Thoracic aorta (tissue), 2 donors: ENCODE data around the gene DYNC2LI1. TPM values are rescaled to one million over a fixed set of nuclear protein-coding genes. Genes with fewer than 3 reads are reported as not detected.
A peak's percentile ranks its signal among the peaks of the same experiment; 100 is the strongest.

ENCODE experiments used
- ATAC-seq: fragments of 150-250 bp; one replicate; pipeline ENCODE4 v1.8.0; 2017; ENCODE audit warnings: low read depth; ENCODE audit not compliant: insufficient number of reproducible peaks, low FRiP score
- DNase-seq: peaks from one replicate; pipeline ENCODE4 v3.0.0-alpha.2; 2020; ENCODE audit warnings: low spot score
- H3K27ac ChIP-seq, 2 donors: fragments of 200-600 bp; sonication (generic); 1 replicate in 1 of 2; 2 replicates in 1 of 2; pipeline ENCODE4 v1.5.1; 2016; ENCODE audit warnings: mild to moderate bottlenecking in 2 of 2, moderate library complexity in 2 of 2
- H3K27me3 ChIP-seq: fragments of 200-600 bp; sonication (generic); replicated peaks from 2 replicates; pipeline ENCODE4 v1.6.0; 2016; ENCODE audit warnings: mild to moderate bottlenecking; ENCODE audit not compliant: insufficient read depth
- H3K36me3 ChIP-seq: fragments of 200-600 bp; sonication (generic); one replicate; pipeline ENCODE4 v1.5.1; 2016
- H3K4me1 ChIP-seq, 2 donors: fragments of 200-600 bp; sonication (generic); 1 replicate in 1 of 2; 2 replicates in 1 of 2; pipeline versions ENCODE4 v1.5.1 to v1.6.0; 2016; ENCODE audit warnings: low read depth in 2 of 2, mild to moderate bottlenecking in 1 of 2; ENCODE audit not compliant: control insufficient read depth in 1 of 2
- H3K4me3 ChIP-seq: fragments of 200-600 bp; sonication (generic); 2 replicates; pipeline ENCODE4 v1.5.1; 2016; ENCODE audit warnings: mild to moderate bottlenecking
- H3K9me3 ChIP-seq: fragments of 200-600 bp; sonication (generic); 2 replicates; pipeline ENCODE4 v1.5.1; 2016
- total RNA-seq, 2 donors: library from RNA; depleted of rRNA; stranded (reverse); fragments of >200 nt; gene quantifications; one replicate each; pipeline versions ENCODE4 v1.1.0 to v1.2.3, GENCODE V29; 2016
- TF ChIP-seq, protein P1 (sequence below): fragments of 200-600 bp; sonication (generic); IDR thresholded peaks from one replicate; pipeline ENCODE4 v1.5.1; 2019; ENCODE audit warnings: antibody characterized with exemption

The DYNC2LI1 gene
- total RNA-seq, 2 donors from 2014 or later, result 32.9 to 41.6 TPM

- Histone ChIP-seq H3K27ac (peak overlapping the region in 1 of 2 donors; percentile 67), H3K4me3 (no peak overlapping the region)
These were observed 35.6 kb upstream of the DYNC2LI1 start for GRCh38 chr2:43738257-43738656.

DNA sequence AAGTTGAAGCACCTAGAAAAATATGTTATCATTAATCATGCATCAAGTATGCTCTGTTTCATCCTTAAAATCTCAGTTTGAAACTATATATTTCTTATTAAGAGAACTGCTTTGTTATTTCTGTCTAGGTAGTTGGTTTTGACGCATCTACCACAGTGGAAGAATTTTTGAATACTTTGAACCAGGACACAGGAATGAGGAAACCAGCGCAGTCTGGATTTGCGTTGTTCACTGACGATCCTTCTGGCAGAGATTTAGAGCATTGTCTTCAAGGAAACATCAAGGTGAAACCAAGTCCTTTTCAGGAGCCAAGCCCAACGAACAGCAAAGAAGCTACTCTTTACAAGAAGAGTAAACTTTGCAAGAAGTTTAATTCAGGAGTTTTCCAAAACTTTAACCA lies 30.1 kb upstream of the DYNC2LI1 start:
- peaks cover 4% of the 10 kb centered on the region for H3K36me3 ChIP-seq

More at GRCh38 chr2:43738257-43738656, 35.6 kb upstream of the DYNC2LI1 start:
- no peak for ATAC-seq
- Histone ChIP-seq H3K36me3 (peaks cover 4% of the 10 kb centered on the region), H3K9me3 (no peaks in the 10 kb centered on the region), H3K27me3 (no peaks in the 10 kb centered on the region), H3K4me1 (peaks cover 3 to 12% of the 10 kb centered on the region in 2 donors)
- DNase-seq, result no peak
- TF ChIP-seq, protein P1, sequence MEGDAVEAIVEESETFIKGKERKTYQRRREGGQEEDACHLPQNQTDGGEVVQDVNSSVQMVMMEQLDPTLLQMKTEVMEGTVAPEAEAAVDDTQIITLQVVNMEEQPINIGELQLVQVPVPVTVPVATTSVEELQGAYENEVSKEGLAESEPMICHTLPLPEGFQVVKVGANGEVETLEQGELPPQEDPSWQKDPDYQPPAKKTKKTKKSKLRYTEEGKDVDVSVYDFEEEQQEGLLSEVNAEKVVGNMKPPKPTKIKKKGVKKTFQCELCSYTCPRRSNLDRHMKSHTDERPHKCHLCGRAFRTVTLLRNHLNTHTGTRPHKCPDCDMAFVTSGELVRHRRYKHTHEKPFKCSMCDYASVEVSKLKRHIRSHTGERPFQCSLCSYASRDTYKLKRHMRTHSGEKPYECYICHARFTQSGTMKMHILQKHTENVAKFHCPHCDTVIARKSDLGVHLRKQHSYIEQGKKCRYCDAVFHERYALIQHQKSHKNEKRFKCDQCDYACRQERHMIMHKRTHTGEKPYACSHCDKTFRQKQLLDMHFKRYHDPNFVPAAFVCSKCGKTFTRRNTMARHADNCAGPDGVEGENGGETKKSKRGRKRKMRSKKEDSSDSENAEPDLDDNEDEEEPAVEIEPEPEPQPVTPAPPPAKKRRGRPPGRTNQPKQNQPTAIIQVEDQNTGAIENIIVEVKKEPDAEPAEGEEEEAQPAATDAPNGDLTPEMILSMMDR, result no peak

DNA sequence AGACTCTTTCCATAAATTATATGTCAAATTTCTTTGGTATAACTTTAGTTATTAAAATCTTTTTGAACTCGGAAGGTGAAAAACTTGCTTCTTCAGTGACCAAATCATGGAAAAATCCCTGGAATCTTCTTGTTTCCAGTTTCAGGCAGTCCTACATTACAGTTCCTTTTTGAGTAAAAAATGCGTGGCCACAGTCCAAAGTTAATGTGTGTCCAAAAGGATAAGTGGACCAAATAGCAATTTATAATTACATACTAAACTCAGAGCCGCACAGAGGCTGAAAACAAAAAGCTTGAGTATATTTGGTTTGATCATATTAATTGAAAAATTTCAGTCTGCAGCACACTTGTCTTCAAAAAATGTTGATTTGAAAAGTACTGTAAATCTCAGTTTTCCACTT lies 28.4 kb upstream of the DYNC2LI1 start:
- DNase-seq (no peak), ATAC-seq (no peak)
- no peaks in the 10 kb centered on the region for H3K27me3 ChIP-seq
- H3K36me3 ChIP-seq, result peaks cover 4% of the 10 kb centered on the region
- peak overlapping the region; percentile 62 to 76 for H3K27ac ChIP-seq
- TF ChIP-seq, protein P1, result no peak
- no peak overlapping the region for H3K4me3 ChIP-seq
- H3K9me3 ChIP-seq, result no peaks in the 10 kb centered on the region
- H3K4me1 ChIP-seq, result peaks cover 6 to 58% of the 10 kb centered on the region in 2 donors

More for the DNA sequence above, 30.1 kb upstream of the DYNC2LI1 start:
- Histone ChIP-seq H3K27ac (no peak overlapping the region), H3K9me3 (no peaks in the 10 kb centered on the region), H3K4me3 (no peak overlapping the region), H3K27me3 (no peaks in the 10 kb centered on the region), H3K4me1 (peaks cover 6 to 47% of the 10 kb centered on the region in 2 donors)
- no peak for DNase-seq
- ATAC-seq, result no peak
- TF ChIP-seq, protein P1, result no peak

- Histone ChIP-seq H3K27ac (peak overlapping the region in 1 of 2 donors; percentile 76), H3K4me1 (peaks cover 6 to 58% of the 10 kb centered on the region in 2 donors), H3K9me3 (no peaks in the 10 kb centered on the region), H3K4me3 (no peak overlapping the region), H3K36me3 (no peaks in the 10 kb centered on the region), H3K27me3 (no peaks in the 10 kb centered on the region)
- ATAC-seq, result no peak
- DNase-seq, result no peak
- TF ChIP-seq, protein P1, result no peak
These were observed 25.5 kb upstream of the DYNC2LI1 start for GRCh38 chr2:43748333-43748732.

- Histone ChIP-seq H3K36me3 (no peaks in the 10 kb centered on the region), H3K9me3 (no peaks in the 10 kb centered on the region), H3K27ac (peak overlapping the region in 1 of 2 donors; percentile 76), H3K4me3 (no peak overlapping the region), H3K4me1 (peaks cover 6 to 52% of the 10 kb centered on the region in 2 donors), H3K27me3 (no peaks in the 10 kb centered on the region)
- no peak for DNase-seq
- ATAC-seq, result no peak
- TF ChIP-seq, protein P1, result no peak
These were observed 24.3 kb upstream of the DYNC2LI1 start for GRCh38 chr2:43749583-43749982.
